Measurements from ENCODE around the gene MDM2.

DNA sequence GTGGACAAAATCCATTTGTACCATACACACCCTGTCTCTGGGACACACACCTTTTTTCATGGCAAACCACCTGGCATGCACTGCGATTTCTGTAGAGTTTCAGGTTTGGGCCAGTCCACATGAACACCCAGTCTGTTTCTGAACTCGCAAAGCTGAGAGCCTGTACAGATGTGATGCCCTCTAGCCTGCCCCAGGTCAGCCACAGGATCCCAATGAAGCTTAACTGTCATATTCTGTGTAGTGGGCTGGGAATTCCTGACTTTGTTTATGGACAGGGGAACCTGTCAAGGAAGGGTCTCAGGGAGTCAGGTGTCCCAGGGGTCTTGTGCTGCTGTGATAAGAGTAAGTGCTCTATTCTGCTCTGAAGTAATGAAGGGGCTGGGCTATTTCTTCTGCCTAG is 85.2 kb downstream of the MDM2 start:
- TF ChIP-seq, protein P1, sequence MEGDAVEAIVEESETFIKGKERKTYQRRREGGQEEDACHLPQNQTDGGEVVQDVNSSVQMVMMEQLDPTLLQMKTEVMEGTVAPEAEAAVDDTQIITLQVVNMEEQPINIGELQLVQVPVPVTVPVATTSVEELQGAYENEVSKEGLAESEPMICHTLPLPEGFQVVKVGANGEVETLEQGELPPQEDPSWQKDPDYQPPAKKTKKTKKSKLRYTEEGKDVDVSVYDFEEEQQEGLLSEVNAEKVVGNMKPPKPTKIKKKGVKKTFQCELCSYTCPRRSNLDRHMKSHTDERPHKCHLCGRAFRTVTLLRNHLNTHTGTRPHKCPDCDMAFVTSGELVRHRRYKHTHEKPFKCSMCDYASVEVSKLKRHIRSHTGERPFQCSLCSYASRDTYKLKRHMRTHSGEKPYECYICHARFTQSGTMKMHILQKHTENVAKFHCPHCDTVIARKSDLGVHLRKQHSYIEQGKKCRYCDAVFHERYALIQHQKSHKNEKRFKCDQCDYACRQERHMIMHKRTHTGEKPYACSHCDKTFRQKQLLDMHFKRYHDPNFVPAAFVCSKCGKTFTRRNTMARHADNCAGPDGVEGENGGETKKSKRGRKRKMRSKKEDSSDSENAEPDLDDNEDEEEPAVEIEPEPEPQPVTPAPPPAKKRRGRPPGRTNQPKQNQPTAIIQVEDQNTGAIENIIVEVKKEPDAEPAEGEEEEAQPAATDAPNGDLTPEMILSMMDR (IDR thresholded peaks at IDR 0.05; ENCODE audit: low read length): no peak
- no peak for TF ChIP-seq EZH2 (IDR thresholded peaks at IDR 0.05; ENCODE audit: borderline replicate concordance, low read length)

Measured in OCI-LY1 (cell line).